Stimulated activated CD4-positive, alpha-beta T cell treated with anti-CD3 and anti-CD28 coated beads, Interleukin-1b, Interleukin-23, amount 100 ng/mL, for 4 hours (primary cell): ENCODE measurements around the gene TRAF2.
A peak's percentile ranks its signal among the peaks of the same experiment; 100 is the strongest.
"Not testable (repeated sequence)": the region's sequence is repeated elsewhere in the genome, so short reads cannot be mapped to it uniquely, and the experiment has no call there.

Experiments used
- DNase-seq, 2 donors: peaks; one replicate each; pipeline ENCODE4 v3.0.0-alpha.2; 2020; ENCODE audit warnings: low read depth in 2 of 2

Gene TRAF2, protein sequence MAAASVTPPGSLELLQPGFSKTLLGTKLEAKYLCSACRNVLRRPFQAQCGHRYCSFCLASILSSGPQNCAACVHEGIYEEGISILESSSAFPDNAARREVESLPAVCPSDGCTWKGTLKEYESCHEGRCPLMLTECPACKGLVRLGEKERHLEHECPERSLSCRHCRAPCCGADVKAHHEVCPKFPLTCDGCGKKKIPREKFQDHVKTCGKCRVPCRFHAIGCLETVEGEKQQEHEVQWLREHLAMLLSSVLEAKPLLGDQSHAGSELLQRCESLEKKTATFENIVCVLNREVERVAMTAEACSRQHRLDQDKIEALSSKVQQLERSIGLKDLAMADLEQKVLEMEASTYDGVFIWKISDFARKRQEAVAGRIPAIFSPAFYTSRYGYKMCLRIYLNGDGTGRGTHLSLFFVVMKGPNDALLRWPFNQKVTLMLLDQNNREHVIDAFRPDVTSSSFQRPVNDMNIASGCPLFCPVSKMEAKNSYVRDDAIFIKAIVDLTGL

GRCh38 chr9:136885950-136886578 lies at the start of gene TRAF2:
TRAF2 (plus strand) TSS chr9:136886516; CDS start chr9:136898741, 12,225 bp downstream.
- peak; percentile 94 to 96 for DNase-seq

GRCh38 chr9:136837146-136837855 lies 49.0 kb upstream of the TRAF2 start:
- no peak for DNase-seq

GRCh38 chr9:136837856-136838277 lies 48.4 kb upstream of the TRAF2 start:
- not testable (repeated sequence) for DNase-seq

DNA sequence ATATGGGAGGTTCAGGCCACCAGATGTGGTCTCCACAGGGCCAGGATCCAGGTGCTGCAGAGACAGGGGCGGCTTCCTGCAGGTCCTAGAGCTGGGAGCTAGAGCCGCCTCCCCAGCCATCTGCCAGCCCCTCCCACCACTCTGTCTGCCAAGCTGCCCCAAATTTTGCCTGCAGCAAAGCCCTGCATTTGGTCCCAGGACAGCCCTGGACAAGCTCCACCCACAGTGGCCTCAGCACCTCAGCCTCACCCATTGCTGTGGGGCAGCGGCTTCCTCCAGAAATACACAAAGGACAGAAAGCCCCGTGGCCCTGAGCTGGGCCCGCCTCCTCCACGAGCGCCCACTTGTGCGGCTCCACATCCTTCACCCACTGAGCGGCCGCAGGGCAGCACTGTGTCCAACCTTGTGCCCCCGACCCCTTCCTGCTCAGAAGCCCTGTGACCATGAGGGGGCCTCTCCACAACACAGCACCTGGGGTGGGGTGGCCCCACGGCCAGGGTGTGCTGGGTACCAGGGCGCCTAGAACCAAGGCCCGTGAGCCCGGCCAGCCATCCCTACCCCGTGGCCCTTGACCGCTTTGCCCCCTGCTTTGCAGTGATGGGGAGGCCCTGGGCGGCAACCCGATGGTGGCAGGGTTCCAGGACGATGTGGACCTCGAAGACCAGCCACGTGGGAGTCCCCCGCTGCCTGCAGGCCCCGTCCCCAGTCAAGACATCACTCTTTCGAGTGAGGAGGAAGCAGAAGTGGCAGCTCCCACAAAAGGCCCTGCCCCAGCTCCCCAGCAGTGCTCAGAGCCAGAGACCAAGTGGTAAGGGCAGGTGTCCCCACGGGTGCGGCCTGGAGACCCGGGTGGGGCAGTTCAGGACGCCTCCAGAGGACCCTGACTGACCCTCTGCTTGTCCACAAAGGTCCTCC lies 47.7 kb upstream of the TRAF2 start:
- DNase-seq: no peak

- no peak for DNase-seq
These were observed 46.8 kb upstream of the TRAF2 start for GRCh38 chr9:136839229-136840139.

DNA sequence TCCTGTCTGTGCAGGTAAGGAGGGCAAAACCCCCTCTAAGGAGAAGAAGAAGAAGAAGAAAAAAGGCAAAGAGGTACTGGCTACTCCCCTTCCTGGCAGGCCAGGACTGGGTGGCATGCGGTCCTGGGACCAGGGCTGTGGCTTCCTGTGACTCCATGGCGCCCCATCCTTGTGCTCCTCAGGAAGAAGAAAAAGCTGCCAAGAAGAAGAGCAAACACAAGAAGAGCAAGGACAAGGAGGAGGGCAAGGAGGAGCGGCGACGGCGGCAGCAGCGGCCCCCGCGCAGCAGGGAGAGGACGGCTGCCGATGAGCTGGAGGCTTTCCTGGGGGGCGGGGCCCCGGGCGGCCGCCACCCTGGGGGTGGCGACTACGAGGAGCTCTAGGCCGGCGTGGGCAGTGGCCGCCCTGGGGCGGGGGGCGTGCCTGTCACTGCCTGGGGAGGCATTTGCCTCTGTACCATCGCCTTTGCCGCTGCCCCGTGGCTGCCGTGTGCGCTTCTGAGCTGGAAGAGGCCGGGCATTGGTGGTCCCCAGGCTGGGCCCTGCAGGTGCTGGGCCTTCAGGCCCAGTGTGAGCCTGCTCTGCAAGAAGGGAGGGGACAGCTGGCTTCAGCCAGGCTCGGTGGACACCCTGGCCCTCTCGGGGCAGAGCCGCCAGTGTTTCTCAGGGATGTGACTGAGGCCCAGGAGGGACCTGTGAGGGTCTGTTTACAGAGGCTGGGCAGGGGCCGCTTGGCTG lies 46.0 kb upstream of the TRAF2 start:
- no peak for DNase-seq

DNA sequence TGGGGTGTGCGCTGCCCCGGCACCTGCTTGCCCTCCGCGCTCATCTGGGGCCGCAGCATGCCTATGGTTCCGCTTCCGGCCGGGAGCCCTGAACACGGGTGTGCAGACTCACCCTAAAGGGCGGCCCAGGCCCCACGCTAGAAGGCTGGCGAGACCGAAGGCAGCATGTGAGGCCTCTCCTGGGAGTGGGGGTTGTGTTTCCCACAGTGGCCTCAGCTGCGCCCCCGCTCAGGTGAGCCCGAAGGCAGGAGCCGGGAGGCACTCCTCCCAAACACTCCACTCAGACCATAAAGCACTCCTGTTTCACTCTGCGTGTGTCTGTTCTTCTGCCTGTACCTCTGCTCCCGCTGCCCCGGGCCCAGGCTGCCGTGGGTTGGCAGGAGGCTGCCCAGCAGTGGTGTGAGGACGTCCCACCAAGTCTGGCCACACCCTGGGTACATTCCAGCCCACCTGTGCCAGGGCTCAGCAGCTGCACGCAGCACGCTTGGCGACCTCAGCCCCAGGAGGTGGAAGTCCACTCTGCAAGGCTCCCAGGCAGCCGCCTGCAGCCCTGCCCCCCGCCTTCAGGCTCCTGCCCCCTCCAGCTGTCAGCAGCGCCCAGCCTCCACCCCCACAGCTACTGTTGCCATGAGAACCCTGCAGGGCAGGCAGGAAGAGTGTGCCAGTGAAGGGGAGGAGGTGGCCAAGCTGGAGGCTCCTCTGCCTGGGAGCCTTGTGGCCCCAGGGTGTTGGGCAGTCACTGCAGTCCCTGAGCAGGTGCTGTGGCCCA lies 45.3 kb upstream of the TRAF2 start:
- no peak for DNase-seq

GRCh38 chr9:136841646-136842379 lies 44.5 kb upstream of the TRAF2 start:
- not testable (repeated sequence) for DNase-seq

DNA sequence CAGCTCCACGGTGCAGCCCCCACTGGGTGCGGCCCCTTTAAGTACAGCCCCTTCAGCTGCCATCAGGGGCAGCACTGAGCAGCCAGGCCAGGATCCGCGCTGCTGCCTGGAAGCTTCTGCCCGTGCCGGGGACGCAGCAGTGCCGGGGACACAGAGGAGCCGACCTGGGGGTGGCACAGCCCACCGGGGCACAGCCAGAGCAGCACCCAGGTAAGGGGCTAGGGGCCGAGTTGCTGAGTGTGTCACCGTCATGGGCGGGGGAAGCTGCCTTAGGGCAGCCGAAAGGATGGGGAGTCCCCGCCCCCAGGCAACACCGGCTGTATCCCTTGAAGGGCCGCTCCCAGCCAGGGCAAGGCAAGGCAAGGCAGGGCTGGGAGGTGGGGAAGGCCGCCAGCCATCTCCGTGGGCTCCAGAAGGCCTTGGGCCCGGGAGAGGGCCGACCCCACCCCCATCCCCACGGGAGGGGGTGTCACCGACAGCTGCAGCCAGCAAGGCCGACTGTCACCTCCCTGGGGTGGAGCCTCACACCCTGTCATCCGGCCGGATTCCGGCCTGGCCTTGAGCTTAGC lies 43.9 kb upstream of the TRAF2 start, which contains the start of gene AJM1:
Gene AJM1 (plus strand): TSS at position 99 of the 569 bp plus-strand sequence. CDS start 1,937 bp downstream, outside the sequence.
- DNase-seq: peak; percentile 63 to 70

GRCh38 chr9:136843159-136843800 lies 43.0 kb upstream of the TRAF2 start:
- not testable (repeated sequence) for DNase-seq

DNA sequence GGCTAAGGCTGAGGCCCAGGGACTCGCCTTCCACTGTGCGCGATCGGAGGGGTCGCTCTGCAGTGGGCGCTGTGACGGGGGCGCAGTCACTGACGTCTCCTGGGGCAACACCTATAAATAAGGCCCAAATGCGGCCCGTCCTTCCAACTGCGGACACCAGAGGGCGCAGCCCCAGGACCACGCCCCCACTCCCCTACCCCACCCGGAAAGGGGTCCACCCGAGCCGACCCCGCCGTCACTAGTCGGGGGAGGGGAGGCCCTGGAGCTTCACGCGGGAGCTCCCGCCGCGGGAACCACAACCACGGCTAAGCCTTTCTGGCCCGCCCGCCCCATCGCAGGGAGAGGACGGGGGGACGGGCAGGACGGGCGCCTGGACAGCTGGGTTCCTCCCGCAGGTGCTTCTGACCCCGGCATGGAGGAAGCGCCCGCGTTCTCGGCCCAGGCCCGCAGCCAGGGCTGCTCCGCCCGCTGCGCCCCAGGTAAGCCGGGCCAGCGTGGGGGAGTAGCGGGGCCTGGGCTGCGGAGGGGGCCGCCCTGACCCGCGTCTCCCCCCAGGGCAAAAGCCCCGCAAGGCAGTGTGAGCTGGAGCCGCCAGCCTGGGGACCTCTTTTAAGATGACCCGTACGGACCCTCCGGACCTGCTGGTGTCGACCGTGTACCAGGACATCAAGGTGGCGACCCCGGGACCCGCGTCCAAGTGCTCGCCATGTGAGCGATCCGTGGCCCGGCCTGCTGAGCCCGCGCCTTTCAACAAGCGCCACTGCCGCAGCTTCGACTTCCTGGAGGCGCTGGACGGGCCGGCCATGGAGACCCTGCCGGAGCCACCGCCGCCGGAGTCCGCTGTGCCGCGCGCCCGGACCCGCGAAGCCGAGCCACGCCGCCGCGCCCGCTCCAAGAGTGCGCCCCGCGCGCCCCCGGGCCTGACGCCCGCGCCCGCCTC lies 42.2 kb upstream of the TRAF2 start:
- DNase-seq: peak; percentile 50 to 60

GRCh38 chr9:136844761-136845464 lies 41.4 kb upstream of the TRAF2 start:
- no peak for DNase-seq

GRCh38 chr9:136845465-136846260 lies 40.7 kb upstream of the TRAF2 start:
- no peak for DNase-seq

- no peak for DNase-seq
These were observed 39.8 kb upstream of the TRAF2 start for GRCh38 chr9:136846376-136847087.
